HepG2 (cell line): Measurements from ENCODE around the gene HNRNPA2B1. TPM values are rescaled to one million over a fixed set of nuclear protein-coding genes. Genes with fewer than 3 reads are reported as not detected.
A peak's percentile ranks its signal among the peaks of the same experiment; 100 is the strongest.

Experiments
- ATAC-seq: fragments of 200-7000 bp; cut with Tn5 transposase; 3 replicates; pipeline ENCODE4 v1.9.1; 2020; ENCODE audit warnings: mild to moderate bottlenecking, moderate library complexity
- BruUV-seq: library from RNA; stranded (reverse); fragments of 400-500 nt; replicated peaks from 2 replicates; lab custom pipeline; 2021; lab: Mats Ljungman, UMichigan
- CTCF ChIA-PET: fragments of 300-600 bp; formaldehyde crosslinking; extraction: SDS; loops from one replicate; lab custom pipeline; 2021; ENCODE audit warnings: low total read pairs, inconsistent platforms, low intra/inter-chr PET ratio; lab: Yijun Ruan, JAX
- POLR2A ChIA-PET: fragments of 350-600 bp; sonication (Branson Sonifier 250); formaldehyde crosslinking; loops from one replicate; lab custom pipeline; 2020; ENCODE audit warnings: antibody characterized with exemption, inconsistent platforms; lab: Yijun Ruan, JAX
- DNase-seq: peaks from one replicate; pipeline ENCODE4 v3.0.0-alpha.2; 2015; ENCODE audit warnings: low spot score
- FAIRE-seq: peaks from 3 replicates; lab custom pipeline; 2011; peaks lifted over from hg19 to GRCh38; lab: Jason Lieb, UNC
- H2AFZ ChIP-seq: one replicate; pipeline ENCODE4 v1.6.1; 2011; ENCODE audit warnings: low read length, inconsistent platforms
- H3K27ac ChIP-seq: fragments of 300-600 bp; 3 replicates; pipeline ENCODE4 v1.8.0; 2011; ENCODE audit warnings: mixed run types, mild to moderate bottlenecking, mixed read lengths, low read length, inconsistent platforms; ENCODE audit not compliant: insufficient read depth; ENCODE audit errors: extremely low read length
- H3K27me3 ChIP-seq, 2 experiments: fragments of 200-600 bp in 1 of 2; 2 replicates in 1 of 2; 3 replicates in 1 of 2; pipeline versions ENCODE4 v1.6.0 to v1.8.0; 2011; ENCODE audit warnings: low read length in 2 of 2, mild to moderate bottlenecking in 2 of 2, moderate library complexity in 2 of 2, inconsistent platforms in 1 of 2; ENCODE audit not compliant: insufficient read depth in 2 of 2, control insufficient read depth in 1 of 2
- H3K36me3 ChIP-seq, 2 experiments: fragments of 200-600 bp in 1 of 2; replicated peaks in 1 of 2; 2 replicates in 1 of 2; 3 replicates in 1 of 2; pipeline versions ENCODE4 v1.5.1 to v1.8.0; 2011; ENCODE audit warnings: low read length in 2 of 2, inconsistent platforms in 1 of 2; ENCODE audit not compliant: insufficient read depth in 2 of 2, control insufficient read depth in 1 of 2
- H3K4me1 ChIP-seq: 2 replicates; pipeline ENCODE4 v1.5.1; 2012; ENCODE audit warnings: low read length, inconsistent platforms; ENCODE audit not compliant: insufficient read depth
- H3K4me2 ChIP-seq: 2 replicates; pipeline ENCODE4 v1.6.0; 2011; ENCODE audit warnings: low read depth, low read length, inconsistent platforms
- H3K4me3 ChIP-seq, 3 experiments: fragments of 200-600 bp in 1 of 3; sonication (generic), shearing (Covaris generic) in 1 of 3; replicated peaks in 1 of 3; 2 replicates each; pipeline ENCODE4 v1.5.1; 2011 to 2016; ENCODE audit warnings: low read length in 3 of 3, inconsistent platforms in 2 of 3, low read depth in 2 of 3, mild to moderate bottlenecking in 2 of 3, control low read depth in 1 of 3, mixed read lengths in 1 of 3; ENCODE audit not compliant: insufficient read depth in 1 of 3
- H3K79me2 ChIP-seq: one replicate; pipeline ENCODE4 v1.6.1; 2011; ENCODE audit warnings: low read length, inconsistent platforms; ENCODE audit not compliant: insufficient read depth
- H3K9ac ChIP-seq: 2 replicates; pipeline ENCODE4 v1.6.0; 2011; ENCODE audit warnings: mild to moderate bottlenecking, low read depth, low read length, inconsistent platforms; ENCODE audit not compliant: insufficient read depth
- H3K9me3 ChIP-seq: 2 replicates; pipeline ENCODE4 v1.5.1; 2012; ENCODE audit warnings: mild to moderate bottlenecking, low read length
- H4K20me1 ChIP-seq: 2 replicates; pipeline ENCODE4 v1.6.0; 2011; ENCODE audit warnings: inconsistent platforms, mild to moderate bottlenecking, low read length, moderate library complexity; ENCODE audit not compliant: insufficient read depth
- TAF1 ChIP-seq: sonication (generic); formaldehyde crosslinking; IDR thresholded peaks from 2 replicates; pipeline ENCODE4 v1.4.0; 2020; ENCODE audit warnings: missing genetic modification reagents
- ZMYM3 ChIP-seq: sonication (generic); formaldehyde crosslinking; IDR thresholded peaks from 2 replicates; pipeline ENCODE4 v1.5.1; 2020; ENCODE audit warnings: mild to moderate bottlenecking, missing genetic modification reagents
- WGBS: methylation state at CpG from one replicate; pipeline ENCODE4 v1.1.6; 2017; ENCODE audit warnings: low lambda C conversion rate; 5-methylcytosine and 5-hydroxymethylcytosine counted together
- in situ Hi-C: cut with HindIII; loops from 2 replicates; pipeline ENCODE4 v1.10.0; 2017; ENCODE audit warnings: low pct_unique_long_range_greater_than_20kb; ENCODE audit not compliant: extremely low pct_ligation_motif_present
- intact Hi-C: fragments of 100-400 bp; cut with micrococcal nuclease; formaldehyde crosslinking; loops from one replicate; pipeline ENCODE4 v1.10.0; 2022; ENCODE audit not compliant: unreplicated experiment
- polyA plus RNA-seq, 8 experiments: library from polyadenylated mRNA; depleted of rRNA in 3 of 8; stranded (reverse) in 7 of 8; unstranded in 1 of 8; fragments of >200 nt; fragmentation: Illumina TruSeq in 4 of 8; extraction: Trizol in 4 of 8; gene quantifications; 2 replicates each; pipeline versions ENCODE4 v1.2.1 to v1.2.3, GENCODE V29; 2011 to 2016; ENCODE audit warnings: low read depth in 4 of 8, missing spikeins in 1 of 8, mixed read lengths in 1 of 8; ENCODE audit not compliant: insufficient read depth in 1 of 8
- total RNA-seq, 5 experiments: library from RNA; depleted of rRNA; stranded (reverse); fragments of >200 nt; fragmentation: Illumina TruSeq; extraction: Trizol; gene quantifications; 2 replicates each; pipeline ENCODE4 v1.2.3, GENCODE V29; 2016; ENCODE audit warnings: low read depth in 1 of 5
- TF ChIP-seq, protein P1 (sequence below): sonication (generic); formaldehyde crosslinking; IDR thresholded peaks from 2 replicates; pipeline ENCODE4 v1.5.0; 2020; ENCODE audit warnings: mild to moderate bottlenecking, low read depth, missing genetic modification reagents, borderline replicate concordance

The HNRNPA2B1 gene
- total and polyA plus RNA-seq, 2 of the 13 experiments (the other 11 are each of a cell fraction or from before 2014, with no cell fraction given) = 193 to 412 TPM

DNA sequence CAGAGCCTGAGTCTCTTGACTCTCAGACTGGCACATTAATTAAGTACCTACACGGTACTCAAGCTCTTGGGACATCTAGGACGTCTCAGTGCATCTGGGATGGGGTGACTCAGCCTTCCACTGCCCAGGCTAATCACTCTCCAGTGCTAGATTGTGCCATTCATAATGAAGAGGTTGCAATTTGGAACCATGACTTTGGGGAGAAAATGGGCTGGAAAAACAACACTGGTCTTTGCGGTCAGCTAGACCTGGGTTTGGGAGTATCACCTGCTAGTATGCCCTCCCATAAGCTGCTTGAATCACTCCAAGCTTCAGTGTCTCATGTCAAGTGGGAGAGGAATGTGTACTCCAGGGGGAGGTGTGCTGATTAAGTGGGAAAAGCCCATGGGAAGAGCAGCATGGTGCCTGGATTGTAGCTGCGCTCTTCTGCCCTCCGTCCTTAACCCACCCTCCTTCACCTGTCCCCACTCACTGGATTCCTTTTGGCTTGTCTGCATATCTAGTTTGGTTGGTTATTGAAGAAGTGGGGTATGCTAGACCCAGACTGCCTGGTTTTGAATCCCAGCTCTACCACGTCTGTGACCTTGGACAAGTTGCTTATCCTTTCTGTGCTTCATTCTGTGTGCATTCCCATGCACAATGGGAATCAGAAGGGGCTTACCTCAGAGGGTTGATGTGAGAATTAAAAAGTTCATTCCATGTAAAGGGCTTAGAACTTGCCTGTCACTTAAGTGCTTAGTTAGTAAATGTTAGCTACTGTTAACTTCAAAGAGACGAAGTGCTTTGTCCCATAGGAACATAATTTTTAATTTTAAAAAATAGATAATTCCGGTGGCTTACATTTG is 44.8 kb downstream of the HNRNPA2B1 start (continued):
- TF ChIP-seq, protein P1, sequence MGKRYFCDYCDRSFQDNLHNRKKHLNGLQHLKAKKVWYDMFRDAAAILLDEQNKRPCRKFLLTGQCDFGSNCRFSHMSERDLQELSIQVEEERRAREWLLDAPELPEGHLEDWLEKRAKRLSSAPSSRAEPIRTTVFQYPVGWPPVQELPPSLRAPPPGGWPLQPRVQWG (CRISPR knock-in tag) = no peak

- H3K27ac ChIP-seq = no peak overlapping the region
- intact Hi-C loops (loop anchor here (2.0 to 10.0 kb wide), 2 partner anchors 45 to 59 kb away; no protein-coding TSS in a partner anchor), in situ Hi-C loops (no loop called here)
- H3K79me2 ChIP-seq = peaks cover 8% of the 10 kb centered on the region
- H3K4me2 ChIP-seq = peak overlapping the region; percentile 81
- no peak for FAIRE-seq
- H4K20me1 ChIP-seq = no peaks in the 10 kb centered on the region
- no peak overlapping the region for H3K9ac ChIP-seq
- H3K36me3 ChIP-seq = no peaks in the 10 kb centered on the region
- DNase-seq = no peak
- peaks cover 0 to 13% of the 10 kb centered on the region in 2 experiments; a peak in 3 of 5 replicates for H3K27me3 ChIP-seq
- ChIA-PET POLR2A (no interaction called here), CTCF (no interaction called here)
- peak overlapping the region in 2 of 3 experiments; percentile 53 to 72; a peak in 3 of 6 replicates for H3K4me3 ChIP-seq
- no peak for ATAC-seq
- TF ChIP-seq ZMYM3 (no peak), TAF1 (CRISPR knock-in tag) (0 out of 2 replicates have a peak, but pooled peaks have one; percentile 10)
- H2AFZ ChIP-seq = no peak overlapping the region
- peaks cover 66% of the 10 kb centered on the region for H3K4me1 ChIP-seq
- WGBS = 74% methylated on average over 15 of the region's 15 CpGs
- no TSS peak for BruUV-seq
- no peaks in the 10 kb centered on the region for H3K9me3 ChIP-seq
Measured at GRCh38 chr7:26153823-26154783, 46.4 kb downstream of the HNRNPA2B1 start.
